ENCODE data around the gene UMAD1. TPM values are rescaled to one million over a fixed set of nuclear protein-coding genes. Genes with fewer than 3 reads are reported as not detected.
A peak's percentile ranks its signal among the peaks of the same experiment; 100 is the strongest.

The UMAD1 gene
- total RNA-seq, 6 experiments from 2014 or later: 7.6 to 15.3 (median 9.5) TPM

DNA sequence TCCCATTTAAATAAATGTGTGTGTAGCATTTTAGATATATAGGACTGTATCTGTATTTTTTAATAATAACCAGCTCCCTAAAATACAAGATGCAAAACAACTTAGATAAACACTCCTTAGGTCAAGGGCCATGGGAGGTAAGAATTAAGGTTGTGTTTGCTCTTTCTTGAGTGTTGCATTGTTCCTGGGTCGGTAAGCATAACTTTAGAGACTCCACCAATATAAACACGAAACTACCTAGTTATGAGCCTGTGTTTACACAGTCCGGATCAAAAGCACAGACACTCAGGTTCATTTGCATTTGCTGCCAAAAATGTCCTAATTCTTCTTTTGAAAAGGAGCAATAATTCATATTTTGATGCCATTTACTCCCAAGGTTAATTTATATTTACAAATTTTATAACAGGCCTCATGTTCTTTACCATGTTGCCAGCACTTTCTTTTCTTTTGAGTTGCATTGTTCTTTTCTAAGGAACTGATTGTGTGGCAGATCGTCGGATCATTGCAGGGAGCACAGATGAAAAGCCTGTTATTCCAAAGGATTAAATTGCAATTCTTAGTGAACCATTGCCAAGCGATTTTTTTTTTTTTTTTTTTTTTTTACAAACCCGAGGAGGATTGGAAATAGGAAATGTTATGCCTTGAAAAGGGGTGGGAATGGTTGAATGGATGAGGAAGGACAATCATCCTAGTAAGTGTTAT, 282.3 kb downstream of the UMAD1 start:
- peak; percentile 29 to 45 (median 34) for ATAC-seq

DNA sequence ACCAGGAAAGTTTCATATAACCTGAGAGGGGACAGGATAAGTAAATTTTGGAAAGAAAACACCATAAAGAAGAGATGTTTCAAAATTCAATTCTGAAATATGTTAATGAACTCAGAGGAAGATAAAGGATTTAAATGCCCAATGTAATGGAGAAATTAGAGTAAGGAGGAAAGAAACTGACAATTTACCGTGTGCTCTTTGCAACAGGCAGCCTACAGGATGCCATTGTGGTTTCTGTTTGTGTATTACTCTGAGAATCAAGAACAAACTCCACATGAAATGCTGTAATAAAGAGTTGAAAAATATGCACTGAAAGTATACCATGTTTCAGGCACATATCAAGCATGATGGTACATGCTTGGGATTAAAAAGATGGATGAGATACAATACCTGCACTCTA, 283.3 kb downstream of the UMAD1 start:
- intact Hi-C loops (cut with DNase I): no loop called here
- H3K27ac ChIP-seq: no peak overlapping the region
- TF ChIP-seq CTCF (IDR thresholded peaks at IDR 0.05) (no peak), POLR2A (IDR thresholded peaks at IDR 0.05) (no peak)
- H3K4me1 ChIP-seq: peaks cover 0 to 24% (median 4%) of the 10 kb centered on the region in 4 donors
- no peaks in the 10 kb centered on the region for H3K27me3 ChIP-seq
- DNase-seq: no peak
- H3K36me3 ChIP-seq: no peaks in the 10 kb centered on the region
- no peak for ATAC-seq
- whole genome bisulfite sequencing (ENCODE audit: insufficient coverage, low coverage, low lambda C conversion rate, missing lambda C conversion rate): 53% methylated on average over 1 of the region's 1 CpG
- H3K4me3 ChIP-seq: no peak overlapping the region
- no peaks in the 10 kb centered on the region for H3K9me3 ChIP-seq

More for the DNA sequence above, 282.3 kb downstream of the UMAD1 start:
- Histone ChIP-seq H3K4me3 (no peak overlapping the region), H3K36me3 (no peaks in the 10 kb centered on the region), H3K4me1 (peaks cover 0 to 24% (median 4%) of the 10 kb centered on the region in 4 donors), H3K9me3 (no peaks in the 10 kb centered on the region), H3K27me3 (no peaks in the 10 kb centered on the region), H3K27ac (no peak overlapping the region)
- TF ChIP-seq CTCF (IDR thresholded peaks at IDR 0.05) (no peak), POLR2A (IDR thresholded peaks at IDR 0.05) (no peak)
- 32% methylated on average over 7 of the region's 7 CpGs for WGBS (ENCODE audit: insufficient coverage, low coverage, low lambda C conversion rate, missing lambda C conversion rate)
- intact Hi-C loops (cut with DNase I): no loop called here
- DNase-seq: no peak

GRCh38 chr7:7924303-7924702, 283.8 kb downstream of the UMAD1 start:
- H3K36me3 ChIP-seq: no peaks in the 10 kb centered on the region
- intact Hi-C loops (cut with DNase I): no loop called here
- no peak for TF ChIP-seq CTCF (IDR thresholded peaks at IDR 0.05)
- ATAC-seq (no peak), DNase-seq (no peak)
- no peak overlapping the region for H3K27ac ChIP-seq
- H3K4me1 ChIP-seq: peaks cover 0 to 24% (median 4%) of the 10 kb centered on the region in 4 donors
- no peak overlapping the region for H3K4me3 ChIP-seq
- no peaks in the 10 kb centered on the region for H3K9me3 ChIP-seq
- no peaks in the 10 kb centered on the region for H3K27me3 ChIP-seq

Small RNAs within 50 kb of the gene (small RNA-seq; reads per million reads assigned to genes)
- gene RNU6-534P: 0 reads per million in 2 experiments

Other genes starting within 250 kb of the UMAD1 start
- gene COL28A1, start 104.9 kb upstream of the UMAD1 start, total RNA-seq: under 1 TPM in 4 of 6 experiments, not detected in 2; 0.07 to 0.51 (median 0.34) TPM
- gene MIOS, start 73.9 kb upstream of the UMAD1 start, total RNA-seq: 10 to 100 TPM; 14.1 to 21.3 (median 18.6) TPM
- 10 to 100 TPM; 11.3 to 22.3 (median 21.4) TPM for gene RPA3, start 77.9 kb downstream of the UMAD1 start, total RNA-seq